ENCODE data around the gene GSTO2.

Gene GSTO2

GRCh38 chr10:104336821-104337467, 68.0 kb downstream of the GSTO2 start:
- peak overlapping the region; percentile 95 for H3K4me3 ChIP-seq (ENCODE audit: control insufficient read depth, low read depth, low read length)
- TF ChIP-seq, protein P1, sequence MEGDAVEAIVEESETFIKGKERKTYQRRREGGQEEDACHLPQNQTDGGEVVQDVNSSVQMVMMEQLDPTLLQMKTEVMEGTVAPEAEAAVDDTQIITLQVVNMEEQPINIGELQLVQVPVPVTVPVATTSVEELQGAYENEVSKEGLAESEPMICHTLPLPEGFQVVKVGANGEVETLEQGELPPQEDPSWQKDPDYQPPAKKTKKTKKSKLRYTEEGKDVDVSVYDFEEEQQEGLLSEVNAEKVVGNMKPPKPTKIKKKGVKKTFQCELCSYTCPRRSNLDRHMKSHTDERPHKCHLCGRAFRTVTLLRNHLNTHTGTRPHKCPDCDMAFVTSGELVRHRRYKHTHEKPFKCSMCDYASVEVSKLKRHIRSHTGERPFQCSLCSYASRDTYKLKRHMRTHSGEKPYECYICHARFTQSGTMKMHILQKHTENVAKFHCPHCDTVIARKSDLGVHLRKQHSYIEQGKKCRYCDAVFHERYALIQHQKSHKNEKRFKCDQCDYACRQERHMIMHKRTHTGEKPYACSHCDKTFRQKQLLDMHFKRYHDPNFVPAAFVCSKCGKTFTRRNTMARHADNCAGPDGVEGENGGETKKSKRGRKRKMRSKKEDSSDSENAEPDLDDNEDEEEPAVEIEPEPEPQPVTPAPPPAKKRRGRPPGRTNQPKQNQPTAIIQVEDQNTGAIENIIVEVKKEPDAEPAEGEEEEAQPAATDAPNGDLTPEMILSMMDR (IDR thresholded peaks at IDR 0.05; ENCODE audit: control insufficient read depth, insufficient read depth, low read depth, low read length, missing control alignments) = no peak
- DNase-seq (ENCODE audit: low read depth) = peak; percentile 85

DNA sequence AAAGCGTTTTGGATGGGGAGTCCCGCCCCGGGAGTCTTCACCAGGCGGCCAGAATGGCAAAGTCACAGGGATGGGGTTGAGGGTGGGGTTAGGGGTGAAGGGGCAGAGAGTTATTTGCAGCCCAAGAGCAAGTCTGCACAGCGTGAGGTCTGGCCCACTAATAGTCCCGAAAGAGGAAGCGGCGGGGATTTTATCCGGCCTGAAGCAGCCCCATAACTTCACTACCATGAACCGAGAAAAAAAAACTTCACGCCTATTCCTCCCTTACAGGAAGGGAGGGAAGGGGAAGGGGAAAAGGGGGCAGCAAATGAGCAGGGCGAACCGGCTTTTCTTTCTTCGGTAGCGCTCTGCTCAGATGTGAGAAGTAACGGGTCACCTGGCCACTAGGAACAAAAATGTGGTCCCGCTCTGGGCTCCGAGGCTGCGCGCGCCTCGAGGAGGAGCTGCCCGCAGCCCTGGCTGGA, 68.6 kb downstream of the GSTO2 start:
- peak overlapping the region; percentile 95 for H3K4me3 ChIP-seq (ENCODE audit: control insufficient read depth, low read depth, low read length)
- no peak for DNase-seq (ENCODE audit: low read depth)
- TF ChIP-seq, protein P1 (IDR thresholded peaks at IDR 0.05; ENCODE audit: control insufficient read depth, insufficient read depth, low read depth, low read length, missing control alignments) = no peak

DNA sequence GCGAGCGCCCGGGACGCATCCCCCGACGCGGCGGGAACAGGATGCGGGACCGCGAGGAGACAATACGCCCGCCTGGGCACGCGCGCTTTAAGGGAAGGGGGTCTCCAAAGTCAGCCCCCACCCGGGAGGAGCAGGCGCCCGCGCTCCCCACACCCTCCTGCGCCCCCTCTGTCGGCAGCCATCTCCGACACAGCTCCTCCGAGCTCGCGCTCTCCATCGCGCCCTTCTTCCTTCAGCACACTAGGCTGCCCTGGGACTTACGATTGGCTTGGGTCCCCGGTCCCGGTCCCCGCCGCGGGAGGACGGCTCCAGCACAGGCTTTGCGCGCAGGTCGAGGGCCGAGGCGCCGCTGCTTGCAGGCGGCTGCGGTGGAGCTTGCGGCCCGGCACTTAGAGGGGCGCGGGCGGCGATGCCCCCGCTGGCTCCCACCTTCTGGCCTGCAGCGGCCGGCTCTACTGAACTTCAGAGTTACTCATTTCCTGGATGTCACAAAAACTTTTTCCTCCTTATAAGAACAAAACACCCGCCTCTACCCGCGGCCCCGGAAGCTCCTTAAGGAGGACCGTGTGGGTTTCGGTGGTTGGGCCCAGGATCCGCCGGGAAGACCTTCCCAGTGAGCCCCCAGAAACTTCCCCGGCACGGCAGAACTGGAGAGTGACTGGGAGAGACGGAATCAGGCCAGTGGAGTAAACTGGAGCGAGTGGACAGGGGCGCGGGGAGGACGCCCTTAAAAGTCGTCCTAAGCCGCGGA, 69.2 kb downstream of the GSTO2 start, which contains the start of gene ITPRIP:
Gene ITPRIP (minus strand): TSS at position 481 of the 751 bp plus-strand sequence. CDS start 22,414 bp downstream, outside the sequence.
- TF ChIP-seq, protein P1 (IDR thresholded peaks at IDR 0.05; ENCODE audit: control insufficient read depth, insufficient read depth, low read depth, low read length, missing control alignments) = peak; percentile 33

GRCh38 chr10:104339469-104340110, 70.6 kb downstream of the GSTO2 start:
- DNase-seq (ENCODE audit: low read depth) = no peak
- TF ChIP-seq, protein P1 (IDR thresholded peaks at IDR 0.05; ENCODE audit: control insufficient read depth, insufficient read depth, low read depth, low read length, missing control alignments) = no peak
- peak overlapping the region; percentile 95 for H3K4me3 ChIP-seq (ENCODE audit: control insufficient read depth, low read depth, low read length)

More for the DNA sequence above, 69.2 kb downstream of the GSTO2 start, which contains the start of gene ITPRIP:
- DNase-seq (ENCODE audit: low read depth) = peak; percentile 57
- H3K4me3 ChIP-seq (ENCODE audit: control insufficient read depth, low read depth, low read length) = peak within 1 kb of the TSS; percentile 95

DNA sequence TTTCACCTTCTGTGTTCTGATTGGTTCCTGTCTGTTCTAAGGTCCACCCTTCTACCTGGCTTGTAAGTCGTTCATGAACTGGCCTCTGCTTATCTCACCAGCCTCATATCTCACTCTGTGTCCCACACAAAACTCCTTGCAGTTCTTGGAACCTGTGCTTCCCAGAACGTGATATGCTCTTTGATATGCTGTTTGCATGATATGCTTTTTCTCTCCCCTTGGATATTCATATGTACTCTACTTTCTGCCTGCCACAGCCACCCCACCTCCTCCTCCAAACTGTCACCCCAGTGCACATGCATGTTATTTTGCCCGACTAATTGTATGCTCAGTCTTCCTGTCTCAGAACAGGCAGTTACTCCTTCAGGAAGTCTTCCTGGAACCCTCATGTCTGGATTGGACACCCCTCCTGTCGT, 71.1 kb downstream of the GSTO2 start:
- no peak for DNase-seq (ENCODE audit: low read depth)
- TF ChIP-seq, protein P1 (IDR thresholded peaks at IDR 0.05; ENCODE audit: control insufficient read depth, insufficient read depth, low read depth, low read length, missing control alignments) = no peak
- no peak overlapping the region for H3K4me3 ChIP-seq (ENCODE audit: control insufficient read depth, low read depth, low read length)

DNA sequence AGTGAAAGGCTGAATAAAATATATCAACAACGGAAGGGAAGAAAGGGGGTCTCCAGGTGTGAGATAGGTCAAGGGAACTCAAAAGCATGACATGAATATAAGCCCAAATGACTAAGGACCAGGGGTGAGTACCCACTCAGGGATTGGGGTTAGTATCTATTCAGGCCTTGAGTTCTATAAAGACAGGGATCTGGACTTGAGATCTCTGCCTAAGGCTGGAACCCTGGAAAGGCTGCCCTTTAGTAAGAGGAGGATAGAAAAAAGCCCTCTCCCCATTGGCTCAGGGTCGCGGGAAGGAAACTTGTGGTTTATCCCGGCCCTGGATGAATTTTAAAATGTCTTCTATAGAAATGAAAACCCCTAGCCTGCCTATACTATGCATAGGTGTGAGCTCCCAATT, 71.7 kb downstream of the GSTO2 start:
- H3K4me3 ChIP-seq (ENCODE audit: control insufficient read depth, low read depth, low read length) = no peak overlapping the region
- no peak for DNase-seq (ENCODE audit: low read depth)
- TF ChIP-seq, protein P1 (IDR thresholded peaks at IDR 0.05; ENCODE audit: control insufficient read depth, insufficient read depth, low read depth, low read length, missing control alignments) = no peak

Measured in AG09309 (cell line).